Ishikawa (cell line): ENCODE measurements around the gene LCAT.

ENCODE experiments used
- CEBPB ChIP-seq: IDR thresholded peaks from 2 replicates; pipeline ENCODE4 v1.6.1; 2012
- CREB1 ChIP-seq: IDR thresholded peaks from 2 replicates; pipeline ENCODE4 v1.6.1; 2012; ENCODE audit warnings: low read depth
- EGR1 ChIP-seq: IDR thresholded peaks from 2 replicates; pipeline ENCODE4 v1.6.1; 2012
- EP300 ChIP-seq: IDR thresholded peaks from 2 replicates; pipeline ENCODE4 v1.6.1; 2012; ENCODE audit warnings: borderline replicate concordance
- FOXM1 ChIP-seq: IDR thresholded peaks from 2 replicates; pipeline ENCODE4 v1.6.1; 2012; ENCODE audit warnings: low read depth, borderline replicate concordance
- NFIC ChIP-seq: IDR thresholded peaks from 2 replicates; pipeline ENCODE4 v1.6.1; 2012
- RAD21 ChIP-seq: IDR thresholded peaks from 2 replicates; pipeline ENCODE4 v1.6.1; 2012; ENCODE audit warnings: low read depth
- TAF1 ChIP-seq: IDR thresholded peaks from 2 replicates; pipeline ENCODE4 v1.6.1; 2012; ENCODE audit warnings: low read depth, mild to moderate bottlenecking
- TCF12 ChIP-seq: IDR thresholded peaks from 2 replicates; pipeline ENCODE4 v1.6.1; 2012; ENCODE audit warnings: low read depth
- TEAD4 ChIP-seq: IDR thresholded peaks from 2 replicates; pipeline ENCODE4 v1.6.1; 2012
- YY1 ChIP-seq: IDR thresholded peaks from 2 replicates; pipeline ENCODE4 v1.6.1; 2012; ENCODE audit warnings: low read depth
- ZBTB7A ChIP-seq: IDR thresholded peaks from 2 replicates; pipeline ENCODE4 v1.6.1; 2012; ENCODE audit warnings: low read depth
- TF ChIP-seq, protein P1 (sequence below): IDR thresholded peaks from 2 replicates; pipeline ENCODE4 v1.6.1; 2012
- TF ChIP-seq, protein P2 (sequence below): IDR thresholded peaks from 2 replicates; pipeline ENCODE4 v1.6.1; 2012
- TF ChIP-seq, protein P3 (sequence below): IDR thresholded peaks from 2 replicates; pipeline ENCODE4 v1.6.1; 2012; ENCODE audit warnings: low read depth, mild to moderate bottlenecking

The LCAT gene

GRCh38 chr16:67959536-67960329 lies 15.8 kb upstream of the LCAT start:
- TF ChIP-seq TCF12: no peak
- no peak for TF ChIP-seq FOXM1
- no peak for TF ChIP-seq ZBTB7A
- TF ChIP-seq, protein P1, sequence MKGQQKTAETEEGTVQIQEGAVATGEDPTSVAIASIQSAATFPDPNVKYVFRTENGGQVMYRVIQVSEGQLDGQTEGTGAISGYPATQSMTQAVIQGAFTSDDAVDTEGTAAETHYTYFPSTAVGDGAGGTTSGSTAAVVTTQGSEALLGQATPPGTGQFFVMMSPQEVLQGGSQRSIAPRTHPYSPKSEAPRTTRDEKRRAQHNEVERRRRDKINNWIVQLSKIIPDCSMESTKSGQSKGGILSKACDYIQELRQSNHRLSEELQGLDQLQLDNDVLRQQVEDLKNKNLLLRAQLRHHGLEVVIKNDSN: no peak
- TF ChIP-seq NFIC: no peak
- TF ChIP-seq EP300: no peak
- TF ChIP-seq TEAD4: no peak
- TF ChIP-seq, protein P2, sequence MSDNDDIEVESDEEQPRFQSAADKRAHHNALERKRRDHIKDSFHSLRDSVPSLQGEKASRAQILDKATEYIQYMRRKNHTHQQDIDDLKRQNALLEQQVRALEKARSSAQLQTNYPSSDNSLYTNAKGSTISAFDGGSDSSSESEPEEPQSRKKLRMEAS: no peak
- TF ChIP-seq CEBPB: no peak

DNA sequence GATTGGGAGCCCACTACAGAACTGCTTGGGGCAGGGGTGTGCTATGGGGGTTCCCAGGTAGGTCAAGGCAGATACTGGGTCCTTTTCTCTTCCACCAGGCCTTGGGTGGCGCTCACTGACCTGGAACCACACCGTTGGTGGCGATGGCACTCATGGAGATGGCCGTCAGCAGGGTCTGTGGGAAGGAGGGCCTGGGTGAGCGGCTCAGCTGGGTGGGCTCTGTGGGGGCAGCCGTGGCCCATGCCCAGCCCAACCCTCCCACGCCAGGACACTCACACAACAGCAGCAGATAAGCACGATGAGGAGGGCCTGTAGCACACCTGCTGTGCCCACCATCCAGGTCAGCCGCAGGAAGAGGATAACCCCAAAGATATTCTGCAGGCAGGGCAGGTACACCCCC lies 13.7 kb upstream of the LCAT start:
- TF ChIP-seq FOXM1: no peak
- TF ChIP-seq, protein P1: no peak

DNA sequence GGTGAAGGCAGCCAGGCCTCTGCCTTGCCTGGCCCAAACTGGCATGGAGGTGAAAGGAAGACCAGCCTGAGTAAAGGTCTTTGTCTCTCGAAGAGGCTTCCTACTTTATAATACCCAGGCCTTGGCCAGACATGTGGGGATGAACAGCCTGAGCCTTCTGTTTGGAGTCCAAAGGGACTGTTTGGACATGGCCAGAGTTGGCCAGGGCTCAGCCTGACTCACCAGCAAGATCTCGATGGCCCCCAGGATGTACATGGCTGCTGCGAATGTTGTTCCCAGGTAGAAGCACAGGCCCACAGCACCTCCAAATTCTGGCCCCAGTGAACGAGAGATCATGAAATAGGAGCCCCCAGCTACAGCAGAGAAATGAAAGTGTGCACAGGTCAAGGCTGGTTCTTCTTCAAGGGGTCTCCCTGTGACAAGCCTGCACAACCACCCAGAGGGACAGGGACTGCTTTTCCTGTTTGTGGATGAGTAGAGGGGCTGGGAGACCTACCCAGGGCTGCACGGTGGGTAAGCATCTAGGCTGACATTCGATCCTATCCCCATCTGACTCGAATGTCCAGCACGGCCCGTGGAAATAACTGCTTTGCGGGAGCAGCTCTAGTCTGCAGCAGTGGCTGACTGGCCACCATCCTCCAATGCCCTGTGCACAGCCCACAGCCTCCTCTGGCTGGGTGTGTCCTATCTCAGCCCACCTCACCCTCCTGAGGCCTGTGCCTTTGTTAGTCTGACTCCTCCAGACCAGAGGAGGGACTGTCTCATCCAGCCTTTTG lies 10.7 kb upstream of the LCAT start:
- no peak for TF ChIP-seq ZBTB7A
- TF ChIP-seq CEBPB: no peak
- no peak for TF ChIP-seq RAD21
- no peak for TF ChIP-seq NFIC

DNA sequence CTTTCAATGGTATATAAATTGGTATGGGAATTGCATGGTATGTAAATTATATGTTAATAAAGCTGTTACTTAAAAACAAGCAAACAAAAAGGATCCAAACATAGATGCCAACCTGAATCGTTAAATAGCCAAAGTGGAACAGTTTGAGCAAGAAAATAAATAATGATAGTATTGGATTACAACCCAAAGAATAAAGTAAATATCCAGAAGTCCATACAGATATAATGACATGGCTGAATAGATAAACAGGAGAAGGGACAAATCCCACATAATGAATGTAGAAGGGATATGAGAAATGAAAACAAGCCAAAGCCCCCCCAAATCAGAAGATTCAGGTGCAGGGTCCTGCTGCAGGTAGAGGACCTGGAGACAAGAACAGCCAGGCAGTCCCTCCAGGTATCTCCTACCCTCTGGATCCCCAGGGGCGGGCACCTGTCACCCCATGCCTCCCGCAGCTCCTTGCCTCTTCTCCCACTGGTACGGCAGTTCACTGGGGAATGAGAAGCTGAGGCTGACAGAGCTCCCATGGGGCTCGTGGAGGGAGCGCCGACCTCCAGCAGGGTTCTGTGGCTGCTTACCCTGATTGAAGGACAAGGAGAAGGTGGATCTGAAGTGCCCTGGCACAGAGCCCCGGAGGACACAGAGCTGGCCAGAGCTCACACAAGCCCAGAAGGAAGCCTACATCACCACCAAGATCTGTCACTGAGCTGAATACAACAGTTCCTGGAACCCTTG lies 9.9 kb upstream of the LCAT start:
- TF ChIP-seq, protein P1: no peak
- no peak for TF ChIP-seq YY1
- TF ChIP-seq, protein P3, sequence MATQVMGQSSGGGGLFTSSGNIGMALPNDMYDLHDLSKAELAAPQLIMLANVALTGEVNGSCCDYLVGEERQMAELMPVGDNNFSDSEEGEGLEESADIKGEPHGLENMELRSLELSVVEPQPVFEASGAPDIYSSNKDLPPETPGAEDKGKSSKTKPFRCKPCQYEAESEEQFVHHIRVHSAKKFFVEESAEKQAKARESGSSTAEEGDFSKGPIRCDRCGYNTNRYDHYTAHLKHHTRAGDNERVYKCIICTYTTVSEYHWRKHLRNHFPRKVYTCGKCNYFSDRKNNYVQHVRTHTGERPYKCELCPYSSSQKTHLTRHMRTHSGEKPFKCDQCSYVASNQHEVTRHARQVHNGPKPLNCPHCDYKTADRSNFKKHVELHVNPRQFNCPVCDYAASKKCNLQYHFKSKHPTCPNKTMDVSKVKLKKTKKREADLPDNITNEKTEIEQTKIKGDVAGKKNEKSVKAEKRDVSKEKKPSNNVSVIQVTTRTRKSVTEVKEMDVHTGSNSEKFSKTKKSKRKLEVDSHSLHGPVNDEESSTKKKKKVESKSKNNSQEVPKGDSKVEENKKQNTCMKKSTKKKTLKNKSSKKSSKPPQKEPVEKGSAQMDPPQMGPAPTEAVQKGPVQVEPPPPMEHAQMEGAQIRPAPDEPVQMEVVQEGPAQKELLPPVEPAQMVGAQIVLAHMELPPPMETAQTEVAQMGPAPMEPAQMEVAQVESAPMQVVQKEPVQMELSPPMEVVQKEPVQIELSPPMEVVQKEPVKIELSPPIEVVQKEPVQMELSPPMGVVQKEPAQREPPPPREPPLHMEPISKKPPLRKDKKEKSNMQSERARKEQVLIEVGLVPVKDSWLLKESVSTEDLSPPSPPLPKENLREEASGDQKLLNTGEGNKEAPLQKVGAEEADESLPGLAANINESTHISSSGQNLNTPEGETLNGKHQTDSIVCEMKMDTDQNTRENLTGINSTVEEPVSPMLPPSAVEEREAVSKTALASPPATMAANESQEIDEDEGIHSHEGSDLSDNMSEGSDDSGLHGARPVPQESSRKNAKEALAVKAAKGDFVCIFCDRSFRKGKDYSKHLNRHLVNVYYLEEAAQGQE: no peak
- no peak for TF ChIP-seq NFIC
- no peak for TF ChIP-seq RAD21
- TF ChIP-seq EP300: no peak
- no peak for TF ChIP-seq TEAD4

GRCh38 chr16:67951485-67951884 lies 7.6 kb upstream of the LCAT start:
- TF ChIP-seq RAD21: no peak
- TF ChIP-seq YY1: no peak
- TF ChIP-seq EP300: no peak
- no peak for TF ChIP-seq CEBPB
- TF ChIP-seq, protein P1: no peak

DNA sequence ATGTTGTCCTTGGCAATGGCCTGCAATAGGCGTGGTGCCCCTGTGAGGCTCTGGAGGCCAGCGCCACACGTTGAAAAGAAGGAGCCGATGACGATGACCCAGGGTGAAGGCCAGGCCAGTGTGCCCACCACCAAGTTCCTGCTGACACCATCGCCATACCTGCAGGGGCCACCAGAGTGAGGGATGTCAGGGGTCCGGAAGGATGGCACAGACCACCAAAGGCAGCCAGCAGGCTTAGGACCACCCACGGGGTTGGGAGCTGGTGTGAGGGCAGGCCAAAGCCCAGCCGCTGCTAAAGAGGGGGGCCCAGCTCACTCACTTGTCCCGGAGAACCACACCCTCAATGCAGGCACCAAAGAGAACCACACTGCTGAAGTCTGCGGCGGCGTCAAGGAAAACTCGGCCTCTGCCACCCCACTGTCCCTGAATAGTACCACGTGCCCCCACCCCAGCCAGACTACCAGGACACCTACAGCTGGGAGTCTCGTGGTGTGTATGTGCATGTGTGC lies 6.5 kb upstream of the LCAT start:
- TF ChIP-seq NFIC: no peak
- TF ChIP-seq YY1: no peak
- TF ChIP-seq RAD21: no peak
- TF ChIP-seq FOXM1: no peak
- TF ChIP-seq, protein P3: no peak
- no peak for TF ChIP-seq ZBTB7A
- TF ChIP-seq TAF1: no peak
- no peak for TF ChIP-seq CEBPB
- TF ChIP-seq EP300: no peak
- no peak for TF ChIP-seq EGR1
- TF ChIP-seq, protein P1: no peak
- no peak for TF ChIP-seq TEAD4
- TF ChIP-seq CREB1: no peak
- TF ChIP-seq TCF12: no peak
- TF ChIP-seq, protein P2: no peak
